Colonic mucosa (tissue), 4 donors: ENCODE results near the gene GMCL1. TPM values are rescaled to one million over a fixed set of nuclear protein-coding genes. Genes with fewer than 3 reads are reported as not detected.
"Not testable (repeated sequence)": the region's sequence is repeated elsewhere in the genome, so short reads cannot be mapped to it uniquely, and the experiment has no call there.

ENCODE experiments used
- DNase-seq: peaks from one replicate; pipeline ENCODE4 v3.0.0-alpha.2; 2020
- H3K27ac ChIP-seq: fragments of 200-600 bp; one replicate; pipeline ENCODE4 v1.8.0; 2021
- H3K27me3 ChIP-seq: fragments of 200-600 bp; one replicate; pipeline ENCODE4 v1.8.0; 2021
- H3K36me3 ChIP-seq: fragments of 200-600 bp; one replicate; pipeline ENCODE4 v1.8.0; 2021
- H3K4me1 ChIP-seq: fragments of 200-600 bp; one replicate; pipeline ENCODE4 v1.8.0; 2021; ENCODE audit warnings: mild to moderate bottlenecking
- H3K4me3 ChIP-seq: fragments of 200-600 bp; one replicate; pipeline ENCODE4 v1.8.0; 2021
- H3K9ac ChIP-seq, 2 donors: one replicate each; pipeline ENCODE4 v1.7.0; 2013; ENCODE audit warnings: control low read depth in 2 of 2, low read depth in 2 of 2, low read length in 2 of 2
- H3K9me3 ChIP-seq: fragments of 200-600 bp; one replicate; pipeline ENCODE4 v1.8.0; 2021
- CTCF ChIP-seq: fragments of 200-600 bp; IDR thresholded peaks from one replicate; pipeline ENCODE4 v1.8.0; 2022; ENCODE audit warnings: antibody characterized with exemption, mild to moderate bottlenecking
- intact Hi-C: fragments of 100-400 bp; cut with DNase I; formaldehyde crosslinking; loops from one replicate; pipeline ENCODE4 v1.14.1; 2022
- total RNA-seq, 2 donors: library from RNA; stranded (reverse); fragmentation: NEBNext Ultra II Directional in 1 of 2; extraction: Animal tissue kit (Norgen Biotek cat#: 25700) in 1 of 2; gene quantifications; one replicate each; pipeline ENCODE4 v1.2.1, GENCODE V29; 2021
- donor health status: healthy.
- donor health status: DM: no; HTN: no; CAD: no.
- donor health status: DM: no; HTN: no; CAD: no.

GMCL1 gene
- total RNA-seq, 2 donors from 2014 or later: 20.3 to 20.4 TPM

GRCh38 chr2:69801745-69802290, 27.6 kb upstream of the GMCL1 start:
- Histone ChIP-seq H3K36me3 (no peaks in the 10 kb centered on the region), H3K9me3 (no peaks in the 10 kb centered on the region), H3K4me1 (peaks cover 4% of the 10 kb centered on the region), H3K27ac (no peak overlapping the region), H3K4me3 (no peak overlapping the region), H3K27me3 (no peaks in the 10 kb centered on the region), H3K9ac (no peak overlapping the region)
- DNase-seq: no peak
- intact Hi-C loops: no loop called here
- no peak for TF ChIP-seq CTCF

- H3K27me3 ChIP-seq, H3K4me1 ChIP-seq, H3K4me3 ChIP-seq, H3K27ac ChIP-seq, DNase-seq, H3K9me3 ChIP-seq, H3K36me3 ChIP-seq, intact Hi-C loops, H3K9ac ChIP-seq: not testable (repeated sequence)
Measured at GRCh38 chr2:69802781-69803367, 26.6 kb upstream of the GMCL1 start.

- intact Hi-C loops: no loop called here
- H3K9me3 ChIP-seq: no peaks in the 10 kb centered on the region
- H3K27me3 ChIP-seq: no peaks in the 10 kb centered on the region
- no peak overlapping the region for H3K27ac ChIP-seq
- H3K36me3 ChIP-seq: peaks cover 12% of the 10 kb centered on the region
- H3K4me3 ChIP-seq: no peak overlapping the region
- no peak for TF ChIP-seq CTCF
- H3K4me1 ChIP-seq: no peaks in the 10 kb centered on the region
- DNase-seq: no peak
- no peak overlapping the region for H3K9ac ChIP-seq
Measured at GRCh38 chr2:69804416-69804815, 25.0 kb upstream of the GMCL1 start.

- Histone ChIP-seq H3K4me1 (no peaks in the 10 kb centered on the region), H3K36me3 (peaks cover 15% of the 10 kb centered on the region), H3K4me3 (no peak overlapping the region), H3K9ac (no peak overlapping the region), H3K9me3 (no peaks in the 10 kb centered on the region), H3K27me3 (no peaks in the 10 kb centered on the region), H3K27ac (no peak overlapping the region)
- TF ChIP-seq CTCF: no peak
- DNase-seq: no peak
- intact Hi-C loops: no loop called here
Measured at GRCh38 chr2:69805887-69806286, 23.6 kb upstream of the GMCL1 start.

GRCh38 chr2:69807821-69808540, 21.5 kb upstream of the GMCL1 start:
- Histone ChIP-seq H3K36me3 (peaks cover 22% of the 10 kb centered on the region), H3K9me3 (no peaks in the 10 kb centered on the region), H3K27me3 (no peaks in the 10 kb centered on the region), H3K9ac (no peak overlapping the region), H3K4me3 (no peak overlapping the region), H3K4me1 (no peaks in the 10 kb centered on the region), H3K27ac (no peak overlapping the region)
- DNase-seq: no peak
- intact Hi-C loops: no loop called here
- no peak for TF ChIP-seq CTCF

- H3K36me3 ChIP-seq: peaks cover 22% of the 10 kb centered on the region
- no peak for DNase-seq
- H3K4me3 ChIP-seq: no peak overlapping the region
- H3K27me3 ChIP-seq: no peaks in the 10 kb centered on the region
- H3K9me3 ChIP-seq: no peaks in the 10 kb centered on the region
- no peak for TF ChIP-seq CTCF
- no peak overlapping the region for H3K27ac ChIP-seq
- no peak overlapping the region for H3K9ac ChIP-seq
- no peaks in the 10 kb centered on the region for H3K4me1 ChIP-seq
- intact Hi-C loops: loop anchor here (10.0 kb wide), 1 partner anchor 246 kb away; no protein-coding TSS in a partner anchor
Measured at GRCh38 chr2:69810550-69810949, 18.9 kb upstream of the GMCL1 start.
